Breast epithelium (tissue), 4 donors: ENCODE results near the gene ZNF480. TPM values are rescaled to one million over a fixed set of nuclear protein-coding genes. Genes with fewer than 3 reads are reported as not detected.

Experiments used
- DNase-seq, 2 donors: peaks; one replicate each; pipeline ENCODE4 v3.0.0-alpha.2; 2019; ENCODE audit warnings: low spot score in 2 of 2
- H3K27ac ChIP-seq, 2 donors: fragments of 200-600 bp; sonication (generic) in 1 of 2; one replicate each; pipeline ENCODE4 v1.5.1; 2016 to 2019; ENCODE audit warnings: mild to moderate bottlenecking in 1 of 2
- H3K27me3 ChIP-seq, 2 donors: fragments of 200-600 bp; sonication (generic) in 1 of 2; one replicate each; pipeline versions ENCODE4 v1.5.1 to v1.6.0; 2017 to 2019; ENCODE audit warnings: control low read depth in 1 of 2, mild to moderate bottlenecking in 1 of 2
- H3K36me3 ChIP-seq: fragments of 200-600 bp; one replicate; pipeline ENCODE4 v1.5.1; 2019
- H3K4me1 ChIP-seq, 2 donors: fragments of 200-600 bp; sonication (generic); one replicate each; pipeline ENCODE4 v1.5.1; 2016 to 2019; ENCODE audit warnings: control low read depth in 1 of 2
- H3K4me3 ChIP-seq, 3 donors: fragments of 200-600 bp; sonication (generic); 1 replicate in 2 of 3; 2 replicates in 1 of 3; pipeline ENCODE4 v1.5.1; 2016 to 2019; ENCODE audit warnings: mild to moderate bottlenecking in 3 of 3, moderate library complexity in 2 of 3
- H3K9me3 ChIP-seq, 2 donors: fragments of 200-600 bp; sonication (generic) in 1 of 2; one replicate each; pipeline ENCODE4 v1.5.1; 2016 to 2019; ENCODE audit warnings: control low read depth in 1 of 2
- CTCF ChIP-seq, 3 donors: fragments of 450-650 bp; IDR thresholded peaks; one replicate each; pipeline ENCODE4 v1.5.1; 2016 to 2017; ENCODE audit warnings: antibody characterized with exemption in 3 of 3, mild to moderate bottlenecking in 3 of 3, moderate library complexity in 3 of 3
- POLR2A ChIP-seq: fragments of 450-650 bp; IDR thresholded peaks from one replicate; pipeline ENCODE4 v1.6.1; 2016; ENCODE audit warnings: antibody characterized with exemption, mild to moderate bottlenecking, moderate library complexity
- POLR2AphosphoS5 ChIP-seq, 3 donors: sonication (generic); formaldehyde crosslinking; IDR thresholded peaks; one replicate each; pipeline ENCODE4 v1.6.1; 2017; ENCODE audit warnings: antibody characterized with exemption in 3 of 3
- intact Hi-C: fragments of 100-400 bp; cut with DNase I; formaldehyde crosslinking; loops from one replicate; pipeline ENCODE4 v1.15.1; 2023; ENCODE audit warnings: low total_unique reads
- total RNA-seq, 3 donors: library from RNA; depleted of rRNA; stranded (reverse); fragments of >200 nt; gene quantifications; one replicate each; pipeline ENCODE4 v1.1.0, GENCODE V29; 2016

ZNF480 gene
- total RNA-seq, 3 donors from 2014 or later = 8.0 to 15.8 (median 11.8) TPM

- H3K36me3 ChIP-seq = peaks cover 28% of the 10 kb centered on the region
- intact Hi-C loops = no loop called here
These were observed 72.8 kb downstream of the ZNF480 start, which contains the start of gene ZNF880 for GRCh38 chr19:52369559-52370340. TSS of gene ZNF880 (plus strand) at chr19:52369923. CDS start at chr19:52369966, 43 bp downstream.

GRCh38 chr19:52370341-52370710 lies 73.4 kb downstream of the ZNF480 start:
- Histone ChIP-seq H3K4me3 (peak overlapping the region; percentile 76 to 83 (median 78)), H3K36me3 (peaks cover 30% of the 10 kb centered on the region), H3K27me3 (no peaks in the 10 kb centered on the region), H3K4me1 (peaks cover 0 to 4% of the 10 kb centered on the region in 2 donors), H3K27ac (peak overlapping the region; percentile 95 to 97), H3K9me3 (peaks cover 53 to 62% of the 10 kb centered on the region in 2 donors)
- intact Hi-C loops = no loop called here
- TF ChIP-seq POLR2AphosphoS5 (IDR thresholded peaks at IDR 0.05) = no peak
- TF ChIP-seq CTCF (IDR thresholded peaks at IDR 0.05) = no peak
- no peak for TF ChIP-seq POLR2A
- no peak for DNase-seq

More at GRCh38 chr19:52369559-52370340, 72.8 kb downstream of the ZNF480 start, which contains the start of gene ZNF880:
- Histone ChIP-seq H3K9me3 (peaks cover 58 to 62% of the 10 kb centered on the region in 2 donors), H3K27ac (peak within 1 kb of the TSS; percentile 95 to 97), H3K4me3 (peak within 1 kb of the TSS; percentile 76 to 83 (median 78)), H3K27me3 (no peaks in the 10 kb centered on the region), H3K4me1 (peaks cover 0 to 4% of the 10 kb centered on the region in 2 donors)
- peak; percentile 87 to 91 for DNase-seq
- TF ChIP-seq POLR2AphosphoS5 (IDR thresholded peaks at IDR 0.05) (peak; percentile 32 to 88 (median 80)), CTCF (IDR thresholded peaks at IDR 0.05) (peak in 2 of 3 donors; percentile 12 to 14), POLR2A (peak; percentile 41)

Other genes starting within 250 kb of the ZNF480 start
- gene ZNF432, start 248.3 kb upstream of the ZNF480 start, total RNA-seq = 10 to 100 TPM; 12.0 to 19.3 (median 13.4) TPM
- gene ZNF841, start 201.4 kb upstream of the ZNF480 start, total RNA-seq = 10 to 100 TPM; 16.0 to 25.9 (median 19.3) TPM
- gene ZNF616, start 157.2 kb upstream of the ZNF480 start, total RNA-seq = 10 to 100 TPM in 1 of 3 donors, 1 to 10 TPM in 2; 5.8 to 14.0 (median 7.2) TPM
- 10 to 100 TPM; 10.2 to 21.8 (median 16.4) TPM for gene ZNF836, start 125.5 kb upstream of the ZNF480 start, total RNA-seq
- 100 to 1,000 TPM; 145 to 198 (median 175) TPM for gene PPP2R1A, start 107.1 kb upstream of the ZNF480 start, total RNA-seq
- 10 to 100 TPM; 10.9 to 21.1 (median 18.4) TPM for gene ZNF766, start 27.6 kb upstream of the ZNF480 start, total RNA-seq
- gene ZNF610, start 39.1 kb downstream of the ZNF480 start, total RNA-seq = 1 to 10 TPM; 1.1 to 7.0 (median 2.6) TPM
- gene ZNF880, start 72.8 kb downstream of the ZNF480 start, total RNA-seq = 10 to 100 TPM; 18.6 to 32.9 (median 22.0) TPM
- gene ZNF528, start 100.7 kb downstream of the ZNF480 start, total RNA-seq = 10 to 100 TPM; 20.5 to 29.0 (median 28.2) TPM
- 1 to 10 TPM in 1 of 3 donors, under 1 TPM in 1, not detected in 1; 0.33 to 1.2 TPM for gene ZNF534, start 132.0 kb downstream of the ZNF480 start, total RNA-seq
- 1 to 10 TPM; 1.3 to 3.7 (median 1.4) TPM for gene ZNF578, start 156.4 kb downstream of the ZNF480 start, total RNA-seq
- 10 to 100 TPM; 20.6 to 35.1 (median 21.3) TPM for gene ZNF808, start 230.5 kb downstream of the ZNF480 start, total RNA-seq